Activated CD4-positive, alpha-beta T cell treated with anti-CD3 and anti-CD28 coated beads, Interleukin-2, amount 50 U/mL, for 48 hours (primary cell): Measurements from ENCODE around the gene RIPOR1.
"Not testable (repeated sequence)": the region's sequence is repeated elsewhere in the genome, so short reads cannot be mapped to it uniquely, and the experiment has no call there.

Experiments
- DNase-seq, 2 experiments: peaks; one replicate each; pipeline ENCODE4 v3.0.0-alpha.2; 2020

Gene RIPOR1

GRCh38 chr16:67516296-67517154 lies 12.1 kb upstream of the RIPOR1 start:
- DNase-seq = no peak

GRCh38 chr16:67517155-67517445 lies 11.5 kb upstream of the RIPOR1 start:
- no peak for DNase-seq

DNA sequence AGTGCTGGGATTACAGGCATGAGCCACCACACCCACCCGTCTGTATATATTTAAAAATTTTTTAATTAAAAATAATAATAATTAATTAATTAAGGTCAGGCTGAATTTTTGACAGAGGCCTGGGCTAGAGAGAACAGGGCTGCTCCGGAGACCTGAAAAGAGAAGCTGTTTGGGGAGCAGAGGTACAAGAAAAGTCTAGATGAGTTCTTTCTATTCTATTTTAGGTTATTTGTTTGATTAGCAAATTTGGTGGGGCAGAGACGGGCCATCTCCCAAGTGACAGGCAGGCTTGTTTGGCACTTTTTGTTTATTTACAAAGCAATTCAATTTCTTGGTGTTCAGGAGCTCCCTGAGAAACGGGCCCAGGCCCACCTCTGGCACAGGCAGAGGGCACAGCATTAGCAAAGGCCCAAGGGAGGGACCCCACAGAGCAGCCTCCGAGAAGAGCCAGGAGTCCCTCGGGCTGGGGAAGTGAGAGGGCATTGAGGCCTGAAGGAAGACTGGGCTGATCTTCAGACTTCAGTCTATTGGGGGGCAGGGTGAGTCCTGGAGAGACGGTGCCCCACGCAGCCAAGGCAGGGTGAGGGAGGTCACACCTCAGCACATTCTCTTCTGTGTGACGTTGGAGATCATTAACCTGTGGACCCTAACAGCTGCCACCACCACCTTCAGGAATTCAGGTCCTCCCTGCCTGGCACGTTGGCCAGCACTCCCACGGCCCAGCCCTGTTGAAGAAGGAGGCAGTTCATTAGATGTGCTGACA lies 10.8 kb upstream of the RIPOR1 start:
- DNase-seq = no peak

- no peak for DNase-seq
Observed at GRCh38 chr16:67518676-67519075, 10.0 kb upstream of the RIPOR1 start.

GRCh38 chr16:67519242-67519641 lies 9.4 kb upstream of the RIPOR1 start:
- DNase-seq = no peak

GRCh38 chr16:67521095-67521804 lies 7.4 kb upstream of the RIPOR1 start:
- DNase-seq = peak; percentile 100

DNA sequence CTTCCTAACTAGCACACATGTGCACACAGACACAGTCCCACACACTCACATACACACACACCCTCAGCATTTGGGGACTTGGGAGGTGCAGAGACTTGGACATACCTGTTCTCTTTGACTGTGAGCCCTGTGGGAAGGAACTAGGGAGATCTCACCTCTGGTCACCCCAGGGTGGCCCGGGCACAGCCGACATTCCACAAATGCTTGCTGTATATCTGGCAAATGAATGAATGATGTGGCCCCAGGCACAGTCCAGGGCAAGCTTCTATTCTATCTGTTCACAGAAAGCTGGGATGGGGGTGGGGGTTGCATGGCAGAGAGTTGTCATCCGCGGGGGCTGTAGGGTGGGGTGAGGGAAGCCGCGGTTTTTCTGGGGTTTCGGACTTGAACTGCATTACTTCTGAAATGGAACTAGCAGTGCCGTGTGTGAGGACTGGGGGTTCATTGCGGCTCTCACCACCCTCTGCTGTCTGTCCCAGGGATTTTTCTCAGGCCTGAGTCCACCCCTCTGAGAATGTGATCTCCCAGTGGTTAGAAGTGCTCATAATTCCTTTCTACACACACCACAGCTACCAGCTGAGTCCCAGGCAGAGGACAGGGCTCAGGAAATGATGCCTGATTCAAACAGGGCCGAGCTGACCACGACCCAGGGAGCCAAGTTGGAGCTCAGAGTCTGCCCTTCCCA lies 3.3 kb upstream of the RIPOR1 start:
- DNase-seq = no peak

- no peak for DNase-seq
Observed at GRCh38 chr16:67526149-67526791, 2.4 kb upstream of the RIPOR1 start.

GRCh38 chr16:67528870-67529581 lies 397 bp downstream of the RIPOR1 start:
- DNase-seq = peak; percentile 39 to 42

DNA sequence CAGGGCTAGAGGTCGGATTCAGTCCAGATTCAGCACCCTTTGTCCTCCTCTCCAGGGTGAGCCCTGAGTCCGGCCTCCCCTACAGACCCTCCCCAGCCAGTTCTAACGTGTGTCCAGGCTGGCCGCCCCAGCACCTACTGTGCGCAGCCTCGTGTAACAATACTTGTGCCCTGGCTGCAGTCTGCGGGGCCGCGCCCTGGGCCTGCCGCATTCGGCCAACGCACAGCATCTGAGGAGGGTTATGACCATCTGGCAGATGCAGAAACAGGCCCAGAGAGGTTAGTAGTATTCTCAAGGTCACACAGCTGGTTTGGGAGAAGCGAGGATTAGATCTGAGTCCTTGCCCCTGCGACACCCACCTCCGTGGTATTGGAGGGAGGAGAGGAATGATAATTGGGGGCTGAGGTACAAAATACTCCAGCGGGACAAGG lies 968 bp downstream of the RIPOR1 start:
- DNase-seq = no peak

DNA sequence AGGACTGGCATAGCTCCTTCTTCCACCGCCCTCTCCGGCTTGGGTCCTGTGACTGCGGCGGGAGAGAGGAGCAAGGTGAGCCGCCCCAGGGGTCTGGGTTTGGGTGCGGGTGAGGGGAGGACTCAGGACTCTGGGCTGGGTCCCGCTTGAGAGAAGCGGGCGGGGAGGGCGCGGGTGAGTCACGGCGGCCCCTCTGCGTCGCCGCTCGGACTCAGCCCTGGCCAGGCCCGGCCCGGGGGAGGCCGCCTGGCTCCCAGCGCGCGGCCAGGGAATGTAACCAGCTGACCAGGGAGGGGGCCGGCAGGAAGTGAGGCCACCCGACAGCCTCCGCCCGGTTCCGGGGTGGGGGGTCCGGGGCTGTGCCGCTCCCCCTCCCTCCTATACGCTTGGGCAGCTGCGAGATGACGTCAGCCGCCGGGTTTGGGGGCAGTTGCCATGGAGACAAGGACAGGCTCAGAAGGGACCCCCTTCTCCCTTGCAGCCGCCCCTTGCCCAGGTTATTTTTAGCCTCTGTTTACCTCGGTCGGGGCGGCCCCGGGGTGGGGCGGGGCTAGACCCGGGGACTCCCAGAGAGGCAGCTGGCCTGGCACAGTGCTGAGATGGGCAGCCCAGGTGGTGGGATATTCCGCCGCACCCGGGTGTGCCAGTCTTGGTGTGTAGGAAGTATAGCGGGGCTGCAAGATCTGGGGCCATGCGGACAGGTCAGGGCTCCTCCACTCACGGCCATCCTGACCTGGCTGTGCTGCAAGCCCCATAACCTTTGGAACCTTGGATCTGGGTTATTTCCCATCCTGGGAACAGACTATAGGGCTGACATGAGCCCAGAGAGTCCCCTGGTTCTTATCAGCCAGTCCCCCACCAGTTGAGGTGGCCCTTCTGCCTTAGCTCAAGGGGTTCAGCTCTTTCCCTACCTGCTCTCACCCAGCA lies 1.6 kb downstream of the RIPOR1 start:
- no peak for DNase-seq

GRCh38 chr16:67531247-67531646 lies 2.6 kb downstream of the RIPOR1 start:
- no peak for DNase-seq

DNA sequence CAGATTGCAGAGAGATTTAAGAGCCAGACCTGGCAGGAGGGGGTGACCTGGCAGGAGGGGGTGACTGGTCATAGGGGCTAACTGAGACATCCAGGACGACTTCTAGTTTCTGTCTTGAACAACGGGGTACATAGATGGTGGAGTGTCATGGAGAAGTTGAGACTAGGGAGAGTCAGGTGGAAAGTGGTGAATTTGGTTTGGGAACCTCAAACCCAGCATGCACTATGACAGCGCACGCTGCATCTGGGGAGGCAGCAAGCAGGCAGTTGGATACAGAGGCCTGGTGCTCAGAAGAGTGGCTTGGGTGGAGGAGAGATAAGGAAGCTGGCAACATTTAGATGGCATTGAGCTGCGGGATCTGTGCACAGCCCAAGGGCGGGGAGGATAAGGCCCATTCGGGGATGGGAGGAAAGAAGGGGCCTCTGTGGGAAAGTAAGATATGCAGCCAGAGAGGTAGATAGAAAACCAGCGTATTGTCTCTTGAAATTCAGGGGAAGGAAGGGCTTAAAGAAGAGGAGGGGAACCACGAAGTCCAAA lies 4.5 kb downstream of the RIPOR1 start:
- DNase-seq = no peak

- not testable (repeated sequence) for DNase-seq
Observed at GRCh38 chr16:67533987-67534386, 5.4 kb downstream of the RIPOR1 start.

DNA sequence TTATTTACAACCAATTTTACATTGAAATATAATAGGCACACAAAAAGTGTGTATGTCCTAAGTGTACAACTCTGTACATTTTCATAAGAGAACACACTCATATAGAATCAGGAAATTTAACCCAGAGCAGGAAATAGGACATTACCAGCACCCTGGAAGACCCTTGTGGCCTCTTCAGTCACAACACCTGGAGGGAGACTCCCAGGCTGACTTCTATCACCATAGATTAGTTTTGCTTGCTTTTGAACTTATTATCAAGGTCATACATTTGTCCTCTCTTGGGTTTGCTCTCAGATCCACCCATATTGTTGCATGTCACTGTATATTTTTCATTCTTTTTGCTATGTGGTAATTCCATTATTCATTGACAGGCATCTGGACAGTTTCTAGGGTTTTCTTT lies 5.8 kb downstream of the RIPOR1 start:
- DNase-seq = no peak

DNA sequence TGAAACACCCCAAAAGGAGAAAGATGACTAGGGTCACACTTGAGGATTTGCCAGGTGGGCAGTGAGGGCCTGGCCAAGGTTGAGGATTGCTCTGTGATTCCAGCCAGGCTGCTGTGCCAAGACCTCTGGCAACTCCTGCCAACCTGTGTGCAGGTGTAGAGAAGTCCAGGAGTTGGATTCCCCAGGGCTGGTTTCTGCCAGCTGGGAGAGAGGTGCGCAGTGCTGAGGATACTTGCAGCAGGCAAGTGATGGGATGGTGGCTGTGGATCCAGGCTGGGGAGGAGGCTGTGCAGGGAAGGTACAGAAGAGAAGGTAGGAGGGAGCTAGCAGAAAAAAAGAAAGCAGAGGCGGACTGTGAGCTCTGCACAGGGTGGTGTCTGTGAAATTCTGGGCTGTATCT lies 6.6 kb downstream of the RIPOR1 start:
- no peak for DNase-seq

GRCh38 chr16:67537270-67537635 lies 8.6 kb downstream of the RIPOR1 start:
- peak; percentile 54 to 64 for DNase-seq

- peak; percentile 46 to 52 for DNase-seq
Observed at GRCh38 chr16:67537636-67538591, 9.3 kb downstream of the RIPOR1 start.

GRCh38 chr16:67538666-67539101 lies 10.1 kb downstream of the RIPOR1 start:
- no peak for DNase-seq
